Prostate gland (tissue), 2 donors: ENCODE measurements around the gene ACBD3. TPM values are rescaled to one million over a fixed set of nuclear protein-coding genes. Genes with fewer than 3 reads are reported as not detected.

Experiments used
- DNase-seq: peaks from one replicate; pipeline ENCODE4 v3.0.0-alpha.2; 2019; ENCODE audit warnings: low spot score
- H3K27ac ChIP-seq, 2 donors: fragments of 200-600 bp; sonication (generic); 2 replicates each; pipeline ENCODE4 v1.5.1; 2017 to 2019
- H3K27me3 ChIP-seq: fragments of 200-600 bp; sonication (generic); replicated peaks from 2 replicates; pipeline ENCODE4 v1.5.1; 2019; ENCODE audit not compliant: insufficient read depth
- H3K36me3 ChIP-seq, 2 donors: fragments of 200-600 bp; sonication (generic); 1 replicate in 1 of 2; 2 replicates in 1 of 2; pipeline versions ENCODE4 v1.5.1 to v1.8.1; 2017 to 2019
- H3K4me1 ChIP-seq: fragments of 200-600 bp; sonication (generic); replicated peaks from 2 replicates; pipeline ENCODE4 v1.5.1; 2019
- H3K4me3 ChIP-seq, 2 donors: fragments of 200-600 bp; sonication (generic); 2 replicates each; pipeline ENCODE4 v1.5.1; 2017 to 2019
- H3K9me3 ChIP-seq: fragments of 200-600 bp; sonication (generic); 2 replicates; pipeline ENCODE4 v1.5.1; 2017
- POLR2A ChIP-seq: fragments of 450-650 bp; IDR thresholded peaks from one replicate; pipeline ENCODE4 v1.6.1; 2016; ENCODE audit warnings: antibody characterized with exemption, mild to moderate bottlenecking
- POLR2AphosphoS5 ChIP-seq: sonication (generic); formaldehyde crosslinking; IDR thresholded peaks from one replicate; pipeline ENCODE4 v1.6.1; 2017; ENCODE audit warnings: antibody characterized with exemption
- WGBS: methylation state at CpG from one replicate; pipeline ENCODE4 v1.1.5; 2018; 5-methylcytosine and 5-hydroxymethylcytosine counted together
- intact Hi-C: fragments of 100-400 bp; cut with DNase I; formaldehyde crosslinking; loops from one replicate; pipeline ENCODE4 v1.14.2; 2022
- total RNA-seq, 2 donors: library from RNA; depleted of rRNA; stranded (reverse); fragments of >200 nt; gene quantifications; one replicate each; pipeline ENCODE4 v1.1.0, GENCODE V29; 2016
- TF ChIP-seq, protein P1 (sequence below), 4 experiments: fragments of 200-600 bp in 2 of 4; fragments of 450-650 bp in 2 of 4; sonication (generic) in 2 of 4; IDR thresholded peaks; 1 replicate in 3 of 4; 2 replicates in 1 of 4; pipeline ENCODE4 v1.5.1; 2016 to 2019; ENCODE audit warnings: antibody characterized with exemption in 4 of 4, mild to moderate bottlenecking in 2 of 4, moderate library complexity in 2 of 4

Gene ACBD3
- total RNA-seq, 2 donors from 2014 or later: 42.0 to 46.7 TPM

DNA sequence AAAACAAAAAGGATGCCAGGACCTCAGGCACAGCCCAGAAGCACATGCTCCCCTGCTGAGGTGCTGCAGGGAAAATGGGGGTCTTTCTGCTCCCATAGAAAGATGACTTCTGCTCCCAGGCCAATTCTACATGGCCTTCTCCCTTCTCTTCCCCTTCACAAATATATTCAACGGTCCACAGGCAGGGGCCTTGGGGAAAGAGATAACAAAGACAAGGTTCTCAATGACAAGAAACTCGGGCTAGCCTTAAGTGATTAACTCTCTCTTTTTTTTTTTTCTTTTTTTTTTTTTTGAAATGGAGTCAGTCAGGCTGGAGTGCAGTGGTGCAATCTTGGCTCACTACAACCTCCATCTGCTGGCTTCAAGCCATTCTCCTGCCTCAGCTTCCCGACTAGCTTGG, 69.9 kb downstream of the ACBD3 start:
- intact Hi-C loops: no loop called here
- WGBS: 77% methylated on average over 3 of the region's 3 CpGs
- no peak overlapping the region for H3K4me3 ChIP-seq
- no peaks in the 10 kb centered on the region for H3K4me1 ChIP-seq
- H3K36me3 ChIP-seq: no peaks in the 10 kb centered on the region
- no peak for DNase-seq
- no peaks in the 10 kb centered on the region for H3K27me3 ChIP-seq
- H3K27ac ChIP-seq: no peak overlapping the region
- TF ChIP-seq, protein P1, sequence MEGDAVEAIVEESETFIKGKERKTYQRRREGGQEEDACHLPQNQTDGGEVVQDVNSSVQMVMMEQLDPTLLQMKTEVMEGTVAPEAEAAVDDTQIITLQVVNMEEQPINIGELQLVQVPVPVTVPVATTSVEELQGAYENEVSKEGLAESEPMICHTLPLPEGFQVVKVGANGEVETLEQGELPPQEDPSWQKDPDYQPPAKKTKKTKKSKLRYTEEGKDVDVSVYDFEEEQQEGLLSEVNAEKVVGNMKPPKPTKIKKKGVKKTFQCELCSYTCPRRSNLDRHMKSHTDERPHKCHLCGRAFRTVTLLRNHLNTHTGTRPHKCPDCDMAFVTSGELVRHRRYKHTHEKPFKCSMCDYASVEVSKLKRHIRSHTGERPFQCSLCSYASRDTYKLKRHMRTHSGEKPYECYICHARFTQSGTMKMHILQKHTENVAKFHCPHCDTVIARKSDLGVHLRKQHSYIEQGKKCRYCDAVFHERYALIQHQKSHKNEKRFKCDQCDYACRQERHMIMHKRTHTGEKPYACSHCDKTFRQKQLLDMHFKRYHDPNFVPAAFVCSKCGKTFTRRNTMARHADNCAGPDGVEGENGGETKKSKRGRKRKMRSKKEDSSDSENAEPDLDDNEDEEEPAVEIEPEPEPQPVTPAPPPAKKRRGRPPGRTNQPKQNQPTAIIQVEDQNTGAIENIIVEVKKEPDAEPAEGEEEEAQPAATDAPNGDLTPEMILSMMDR (IDR thresholded peaks at IDR 0.05): no peak
- no peak for TF ChIP-seq POLR2A
- no peaks in the 10 kb centered on the region for H3K9me3 ChIP-seq

DNA sequence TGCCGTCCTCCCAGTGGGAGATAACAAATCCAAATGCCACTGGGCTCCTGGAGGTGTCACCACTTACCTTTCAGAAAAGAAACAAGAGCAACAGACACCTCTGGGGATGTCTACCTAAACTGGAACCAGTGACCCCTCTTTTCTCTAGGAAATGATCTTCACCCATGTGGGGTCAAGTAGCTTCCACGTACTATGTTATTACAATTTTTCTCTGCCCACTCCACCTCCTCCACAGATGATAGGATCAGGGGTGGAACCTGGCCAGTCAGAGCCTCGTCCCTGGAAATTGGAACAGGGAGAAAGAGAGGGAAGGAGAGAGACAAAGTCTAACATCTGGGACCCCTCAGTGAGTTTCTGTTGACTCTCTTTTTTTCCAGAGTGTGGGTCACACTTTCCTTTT, 73.9 kb downstream of the ACBD3 start:
- DNase-seq: no peak
- Histone ChIP-seq H3K27ac (no peak overlapping the region), H3K4me3 (no peak overlapping the region), H3K9me3 (no peaks in the 10 kb centered on the region), H3K4me1 (peaks cover 3% of the 10 kb centered on the region), H3K27me3 (no peaks in the 10 kb centered on the region), H3K36me3 (no peaks in the 10 kb centered on the region)
- intact Hi-C loops: no loop called here
- WGBS: 68% methylated on average over 3 of the region's 3 CpGs
- no peak for TF ChIP-seq POLR2A
- TF ChIP-seq POLR2AphosphoS5: no peak
- TF ChIP-seq, protein P1 (IDR thresholded peaks at IDR 0.05): no peak

DNA sequence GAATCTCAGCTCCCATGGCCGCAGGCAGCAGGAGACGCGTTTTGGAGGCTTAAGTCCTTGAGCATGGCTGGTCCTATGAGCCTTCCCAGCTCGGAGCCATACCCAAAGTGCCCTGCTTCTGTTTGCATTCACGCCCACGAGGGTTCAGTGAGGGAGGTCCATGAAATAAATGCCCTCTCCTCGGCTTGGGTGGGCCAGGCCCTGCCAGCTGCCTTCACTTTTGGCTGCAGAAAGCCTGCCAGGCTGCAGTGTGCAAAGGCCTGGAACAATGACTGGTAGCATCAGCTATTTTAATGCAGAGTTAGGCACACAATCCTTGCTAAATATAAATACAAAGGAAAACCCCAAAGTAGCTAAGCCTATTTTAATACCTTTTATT, 74.7 kb downstream of the ACBD3 start:
- no peak overlapping the region for H3K27ac ChIP-seq
- no peaks in the 10 kb centered on the region for H3K9me3 ChIP-seq
- H3K4me1 ChIP-seq: peaks cover 7% of the 10 kb centered on the region
- no peaks in the 10 kb centered on the region for H3K27me3 ChIP-seq
- no peak for DNase-seq
- WGBS: 57% methylated on average over 7 of the region's 7 CpGs
- no peak for TF ChIP-seq POLR2A
- TF ChIP-seq, protein P1 (IDR thresholded peaks at IDR 0.05): no peak
- intact Hi-C loops: no loop called here
- no peak overlapping the region for H3K4me3 ChIP-seq
- no peaks in the 10 kb centered on the region for H3K36me3 ChIP-seq

DNA sequence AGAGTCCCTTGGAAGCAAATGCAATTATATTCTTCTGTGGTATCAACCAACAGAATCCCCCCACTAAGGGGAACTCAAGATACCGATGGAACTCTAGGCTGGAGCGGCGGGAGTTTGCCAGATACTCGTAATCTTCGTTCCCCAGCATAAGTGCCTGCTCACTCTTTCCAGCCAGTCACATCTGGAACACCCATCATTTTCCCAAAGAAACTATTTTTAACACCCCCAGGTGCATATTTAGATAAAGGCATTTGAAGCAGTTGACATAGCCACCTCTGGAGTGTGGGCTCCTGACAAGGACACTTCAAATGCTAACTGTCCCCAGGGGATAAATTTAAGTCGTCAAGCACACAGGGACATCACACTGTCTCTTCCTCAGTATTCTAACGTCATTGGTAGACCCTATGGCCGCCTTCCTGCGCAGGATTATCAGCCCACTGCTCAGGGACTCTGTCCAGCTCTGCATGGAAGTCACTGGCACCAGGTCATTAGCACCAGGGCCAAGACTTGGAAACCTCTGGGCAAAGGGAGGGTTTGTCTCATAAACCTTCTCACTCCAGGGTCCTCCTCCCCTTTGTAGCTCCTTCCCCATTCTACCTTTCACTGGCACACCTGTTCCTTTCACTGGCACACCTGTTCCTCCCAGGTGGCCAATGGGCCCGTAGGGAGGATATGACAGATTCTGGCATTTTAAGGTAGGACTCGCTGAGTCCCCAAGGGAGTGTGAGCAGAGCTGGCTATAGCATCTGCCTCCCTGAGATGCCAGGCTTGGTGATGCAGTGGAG, 75.3 kb downstream of the ACBD3 start:
- no peaks in the 10 kb centered on the region for H3K27me3 ChIP-seq
- no peak for DNase-seq
- peak overlapping the region; percentile 71 to 72 for H3K4me3 ChIP-seq
- intact Hi-C loops: no loop called here
- TF ChIP-seq, protein P1 (IDR thresholded peaks at IDR 0.05): no peak
- TF ChIP-seq POLR2A (no peak), POLR2AphosphoS5 (no peak)
- WGBS: 51% methylated on average over 11 of the region's 11 CpGs
- peaks cover 7% of the 10 kb centered on the region for H3K4me1 ChIP-seq
- H3K27ac ChIP-seq: peak overlapping the region; percentile 96 to 99
- no peaks in the 10 kb centered on the region for H3K9me3 ChIP-seq
- H3K36me3 ChIP-seq: no peaks in the 10 kb centered on the region
